GM23248 (cell line): ENCODE data around the gene ZNHIT6. TPM values are rescaled to one million over a fixed set of nuclear protein-coding genes. Genes with fewer than 3 reads are reported as not detected.

Source experiments
- DNase-seq: peaks from one replicate; pipeline ENCODE4 v3.0.0-alpha.2; 2015
- H2AFZ ChIP-seq: fragments of 200-600 bp; sonication (generic); 2 replicates; pipeline ENCODE4 v1.6.1; 2016; ENCODE audit warnings: antibody characterized with exemption
- H3F3A ChIP-seq: fragments of 200-600 bp; sonication (generic); 2 replicates; pipeline ENCODE4 v1.6.1; 2016; ENCODE audit warnings: mild to moderate bottlenecking, antibody characterized with exemption, mixed run types; ENCODE audit not compliant: insufficient read depth
- H3K27ac ChIP-seq: fragments of 200-600 bp; sonication (generic); 2 replicates; pipeline ENCODE4 v1.5.1; 2016; ENCODE audit warnings: mild to moderate bottlenecking
- H3K27me3 ChIP-seq: fragments of 200-600 bp; sonication (generic); replicated peaks from 2 replicates; pipeline ENCODE4 v1.6.1; 2016; ENCODE audit warnings: mild to moderate bottlenecking; ENCODE audit not compliant: insufficient read depth
- H3K36me3 ChIP-seq: fragments of 200-600 bp; sonication (generic); 2 replicates; pipeline ENCODE4 v1.6.1; 2016; ENCODE audit warnings: low read depth, mild to moderate bottlenecking
- H3K4me1 ChIP-seq: fragments of 200-600 bp; sonication (generic); 2 replicates; pipeline ENCODE4 v1.6.1; 2016; ENCODE audit warnings: mild to moderate bottlenecking; ENCODE audit not compliant: insufficient read depth
- H3K4me2 ChIP-seq: fragments of 200-600 bp; sonication (generic); one replicate; pipeline ENCODE4 v1.6.1; 2016; ENCODE audit warnings: mild to moderate bottlenecking; ENCODE audit not compliant: unreplicated experiment
- H3K4me3 ChIP-seq: fragments of 200-600 bp; sonication (generic); 2 replicates; pipeline ENCODE4 v1.5.1; 2016; ENCODE audit warnings: mild to moderate bottlenecking
- H3K79me2 ChIP-seq: fragments of 200-600 bp; sonication (generic); 2 replicates; pipeline ENCODE4 v1.6.1; 2016; ENCODE audit warnings: mild to moderate bottlenecking; ENCODE audit not compliant: insufficient read depth
- H3K9ac ChIP-seq: fragments of 200-600 bp; sonication (generic); 2 replicates; pipeline ENCODE4 v1.6.1; 2016; ENCODE audit warnings: mild to moderate bottlenecking
- H3K9me2 ChIP-seq: fragments of 200-600 bp; sonication (generic); 2 replicates; pipeline ENCODE4 v1.6.1; 2016; ENCODE audit warnings: mixed run types, mild to moderate bottlenecking, moderate library complexity; ENCODE audit not compliant: insufficient read depth
- H3K9me3 ChIP-seq: fragments of 200-600 bp; sonication (generic); one replicate; pipeline ENCODE4 v1.6.1; 2017; ENCODE audit warnings: low read depth
- H4K20me1 ChIP-seq: fragments of 200-600 bp; sonication (generic); 2 replicates; pipeline ENCODE4 v1.6.0; 2016; ENCODE audit not compliant: insufficient read depth
- EZH2 ChIP-seq: fragments of 200-600 bp; sonication (generic); IDR thresholded peaks from 2 replicates; pipeline ENCODE4 v1.6.1; 2018; ENCODE audit warnings: antibody characterized with exemption, mild to moderate bottlenecking; ENCODE audit not compliant: insufficient read depth, poor library complexity, severe bottlenecking
- EZH2phosphoT487 ChIP-seq: fragments of 200-600 bp; sonication (generic); IDR thresholded peaks from 2 replicates; pipeline ENCODE4 v1.6.1; 2018; ENCODE audit warnings: antibody characterized with exemption, moderate library complexity, mild to moderate bottlenecking, low read depth; ENCODE audit not compliant: insufficient read depth
- WGBS, 2 experiments: methylation state at CpG; one replicate each; pipeline ENCODE4 v1.1.6; 2015 to 2017; ENCODE audit warnings: low lambda C conversion rate in 2 of 2, low coverage in 1 of 2; ENCODE audit errors: missing lambda C conversion rate in 2 of 2; 5-methylcytosine and 5-hydroxymethylcytosine counted together
- in situ Hi-C: fragments of 300-500 bp; cut with MboI; formaldehyde crosslinking; loops from 2 replicates; pipeline ENCODE4 v1.15.0; 2020
- polyA plus RNA-seq: library from polyadenylated mRNA; unstranded; fragments of >200 nt; fragmentation: Nextera tagmentation; extraction: Ambion mirVana; gene quantifications from 2 replicates; pipeline ENCODE4 v1.2.1, GENCODE V29; 2016
- total RNA-seq: library from RNA; depleted of rRNA; stranded (reverse); fragments of >200 nt; shearing (Covaris generic); gene quantifications from 2 replicates; pipeline ENCODE4 v1.2.3, GENCODE V29; 2014

ZNHIT6 gene
- total and polyA plus RNA-seq, 2 experiments from 2014 or later = 16.6 to 31.6 TPM

- Histone ChIP-seq H3K9me2 (no peaks in the 10 kb centered on the region), H3K9ac (no peak overlapping the region), H3K79me2 (no peaks in the 10 kb centered on the region), H3K36me3 (no peaks in the 10 kb centered on the region), H2AFZ (no peak overlapping the region), H3K27me3 (no peaks in the 10 kb centered on the region), H4K20me1 (no peaks in the 10 kb centered on the region), H3K4me2 (no peak overlapping the region), H3K4me3 (no peak overlapping the region), H3K27ac (no peak overlapping the region), H3K9me3 (no peaks in the 10 kb centered on the region), H3F3A (peaks cover 27% of the 10 kb centered on the region), H3K4me1 (peaks cover 34% of the 10 kb centered on the region)
- in situ Hi-C loops = no loop called here
- WGBS, 2 experiments = 91 to 95% methylated on average over 3 of the region's 3 CpGs
- TF ChIP-seq EZH2phosphoT487 (no peak), EZH2 (no peak)
- DNase-seq = no peak
These were observed 103.8 kb downstream of the ZNHIT6 start for GRCh38 chr1:85604298-85604997.

DNA sequence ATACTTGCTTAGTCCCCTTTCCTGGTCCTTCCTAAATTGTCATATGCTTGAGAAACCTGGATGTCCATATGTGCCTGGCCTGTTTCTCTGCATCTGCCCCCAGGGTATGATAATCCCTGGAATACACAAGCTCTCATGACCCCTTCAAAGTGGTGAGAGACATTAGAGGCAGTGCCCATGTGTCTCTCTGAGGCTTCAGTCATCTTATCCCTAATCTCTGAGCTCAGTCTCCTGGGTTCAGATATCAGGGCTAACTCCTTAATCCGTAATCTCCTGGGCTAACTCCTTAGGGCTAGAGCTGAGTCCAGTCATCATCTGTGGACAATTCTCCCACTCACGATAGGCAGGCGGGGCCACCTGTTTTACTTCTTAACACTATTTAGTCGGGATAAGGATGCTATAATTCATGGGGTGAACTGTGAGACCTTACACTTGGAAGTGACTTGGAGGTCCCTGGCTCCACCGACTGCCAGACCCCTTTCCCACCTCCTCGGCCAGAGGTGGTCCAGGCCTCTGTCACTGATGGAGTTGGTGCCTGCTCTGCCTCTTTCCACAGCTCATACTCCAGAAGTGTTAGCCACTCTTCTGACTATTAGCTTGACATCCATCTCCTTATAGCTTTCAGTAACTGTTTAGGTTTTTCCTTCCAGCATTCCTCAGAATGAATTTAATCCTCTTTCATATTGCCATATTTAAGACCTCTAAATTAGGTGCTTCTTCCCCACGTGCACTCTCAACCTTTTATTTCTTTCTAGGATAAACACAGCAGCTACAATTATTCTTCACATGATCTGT, 105.0 kb downstream of the ZNHIT6 start:
- Histone ChIP-seq H3K9ac (no peak overlapping the region), H2AFZ (no peak overlapping the region), H3K9me3 (no peaks in the 10 kb centered on the region), H4K20me1 (no peaks in the 10 kb centered on the region), H3K9me2 (no peaks in the 10 kb centered on the region), H3K4me1 (peaks cover 22% of the 10 kb centered on the region), H3F3A (peaks cover 16% of the 10 kb centered on the region), H3K79me2 (no peaks in the 10 kb centered on the region), H3K4me2 (no peak overlapping the region), H3K27ac (no peak overlapping the region), H3K36me3 (no peaks in the 10 kb centered on the region), H3K4me3 (no peak overlapping the region), H3K27me3 (no peaks in the 10 kb centered on the region)
- 77 to 80% methylated on average over 7 of the region's 7 CpGs for WGBS, 2 experiments
- TF ChIP-seq EZH2phosphoT487 (no peak), EZH2 (no peak)
- no peak for DNase-seq
- in situ Hi-C loops = no loop called here

DNA sequence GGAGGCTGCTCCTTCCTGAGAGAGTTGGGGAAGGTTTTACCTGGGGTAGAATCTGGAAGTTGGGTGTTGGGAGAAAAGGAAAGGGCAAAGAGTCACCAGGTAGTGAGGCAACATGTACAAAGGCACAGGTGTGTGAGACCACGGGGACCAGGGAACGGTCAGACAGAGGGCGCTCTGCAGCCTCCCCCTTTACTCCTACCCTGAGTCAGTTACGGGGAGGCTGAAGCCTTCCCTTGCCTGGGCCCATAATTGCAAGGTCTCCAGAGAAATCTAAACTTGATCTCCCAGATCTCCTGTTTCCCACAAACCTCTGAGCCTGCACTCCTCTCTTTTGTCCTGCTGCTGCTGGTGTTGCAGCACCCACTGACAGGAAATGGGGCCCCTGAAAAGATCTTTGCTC, 105.7 kb downstream of the ZNHIT6 start:
- no peaks in the 10 kb centered on the region for H3K9me2 ChIP-seq
- no peak overlapping the region for H3K27ac ChIP-seq
- no peaks in the 10 kb centered on the region for H3K9me3 ChIP-seq
- H3K36me3 ChIP-seq = no peaks in the 10 kb centered on the region
- no peaks in the 10 kb centered on the region for H3K27me3 ChIP-seq
- no peak overlapping the region for H3K4me2 ChIP-seq
- no peak for DNase-seq
- peaks cover 9% of the 10 kb centered on the region for H3F3A ChIP-seq
- no peaks in the 10 kb centered on the region for H3K79me2 ChIP-seq
- no peak overlapping the region for H2AFZ ChIP-seq
- in situ Hi-C loops = no loop called here
- H4K20me1 ChIP-seq = no peaks in the 10 kb centered on the region
- H3K4me1 ChIP-seq = peaks cover 15% of the 10 kb centered on the region
- WGBS, 2 experiments = 96 to 98% methylated on average over 4 of the region's 4 CpGs
- H3K9ac ChIP-seq = no peak overlapping the region
- H3K4me3 ChIP-seq = no peak overlapping the region
- no peak for TF ChIP-seq EZH2
- TF ChIP-seq EZH2phosphoT487 = no peak

GRCh38 chr1:85601901-85602300, 106.3 kb downstream of the ZNHIT6 start:
- H3K27me3 ChIP-seq = no peaks in the 10 kb centered on the region
- H4K20me1 ChIP-seq = no peaks in the 10 kb centered on the region
- no peak overlapping the region for H3K27ac ChIP-seq
- in situ Hi-C loops = no loop called here
- no peaks in the 10 kb centered on the region for H3K9me3 ChIP-seq
- H3K36me3 ChIP-seq = no peaks in the 10 kb centered on the region
- H2AFZ ChIP-seq = no peak overlapping the region
- WGBS, 2 experiments = 81 to 84% methylated on average over 4 of the region's 4 CpGs
- no peak for DNase-seq
- no peaks in the 10 kb centered on the region for H3K9me2 ChIP-seq
- H3K9ac ChIP-seq = no peak overlapping the region
- H3K4me3 ChIP-seq = no peak overlapping the region
- H3K79me2 ChIP-seq = no peaks in the 10 kb centered on the region
- peaks cover 7% of the 10 kb centered on the region for H3F3A ChIP-seq
- TF ChIP-seq EZH2 (no peak), EZH2phosphoT487 (no peak)
- H3K4me1 ChIP-seq = peaks cover 12% of the 10 kb centered on the region
- H3K4me2 ChIP-seq = no peak overlapping the region
